CD4-positive, alpha-beta T cell treated with Interleukin-6 at 100 ng/mL for 8 hours (primary cell): ENCODE measurements around the gene POLR2J.
"Not testable (repeated sequence)": the region's sequence is repeated elsewhere in the genome, so short reads cannot be mapped to it uniquely, and the experiment has no call there.

Experiments used
- DNase-seq: peaks from one replicate; pipeline ENCODE4 v3.0.0-alpha.2; 2020; ENCODE audit warnings: mixed read lengths, low spot score

Gene POLR2J

GRCh38 chr7:102478314-102479208 is at the start of gene POLR2J:
TSS of gene POLR2J (minus strand) at chr7:102478922. CDS start at chr7:102478860, 62 bp downstream.
- peak; percentile 84 for DNase-seq

GRCh38 chr7:102527822-102528793 is 49.4 kb upstream of the POLR2J start:
- DNase-seq: not testable (repeated sequence)

GRCh38 chr7:102527182-102527581 is 48.5 kb upstream of the POLR2J start:
- not testable (repeated sequence) for DNase-seq

- not testable (repeated sequence) for DNase-seq
Observed at GRCh38 chr7:102524803-102525202, 46.1 kb upstream of the POLR2J start.

GRCh38 chr7:102520797-102521196 is 42.1 kb upstream of the POLR2J start:
- DNase-seq: not testable (repeated sequence)

GRCh38 chr7:102517550-102518147 is 38.9 kb upstream of the POLR2J start, which contains the start of gene RASA4B:
TSS of gene RASA4B (minus strand) at chr7:102517777. CDS start at chr7:102517710, 67 bp downstream.
- DNase-seq: peak; percentile 8

- not testable (repeated sequence) for DNase-seq
Observed at GRCh38 chr7:102516951-102517350, 38.2 kb upstream of the POLR2J start.

- not testable (repeated sequence) for DNase-seq
Observed at GRCh38 chr7:102515889-102516288, 37.2 kb upstream of the POLR2J start.

GRCh38 chr7:102514881-102515721 is 36.4 kb upstream of the POLR2J start:
- not testable (repeated sequence) for DNase-seq

GRCh38 chr7:102512642-102513221 is 34.0 kb upstream of the POLR2J start:
- DNase-seq: peak; percentile 38

- DNase-seq: not testable (repeated sequence)
Observed at GRCh38 chr7:102511860-102512522, 33.3 kb upstream of the POLR2J start.

GRCh38 chr7:102510575-102510974 is 31.9 kb upstream of the POLR2J start:
- not testable (repeated sequence) for DNase-seq

GRCh38 chr7:102507410-102508088 is 28.8 kb upstream of the POLR2J start:
- not testable (repeated sequence) for DNase-seq

- not testable (repeated sequence) for DNase-seq
Observed at GRCh38 chr7:102505298-102506185, 26.8 kb upstream of the POLR2J start.

- not testable (repeated sequence) for DNase-seq
Observed at GRCh38 chr7:102503141-102503540, 24.4 kb upstream of the POLR2J start.

- DNase-seq: not testable (repeated sequence)
Observed at GRCh38 chr7:102498321-102498720, 19.6 kb upstream of the POLR2J start.

GRCh38 chr7:102497308-102497707 is 18.6 kb upstream of the POLR2J start:
- not testable (repeated sequence) for DNase-seq

- DNase-seq: not testable (repeated sequence)
Observed at GRCh38 chr7:102496861-102497260, 18.1 kb upstream of the POLR2J start.
